GM23338 (cell line): Measurements from ENCODE around the gene AHI1.

Source experiments
- JUNB ChIP-seq: IDR thresholded peaks from one replicate; pipeline ENCODE4 v1.6.1; 2016; ENCODE audit warnings: antibody characterized with exemption; ENCODE audit not compliant: unreplicated experiment
- POLR2AphosphoS5 ChIP-seq: IDR thresholded peaks from 2 replicates; pipeline ENCODE4 v1.6.1; 2016; ENCODE audit warnings: antibody characterized with exemption, low read depth
- TF ChIP-seq, protein P1 (sequence below), 2 experiments: fragments of 200-600 bp in 1 of 2; sonication (generic) in 1 of 2; conservative IDR thresholded peaks; 2 replicates each; pipeline versions ENCODE4 v1.5.1 to v1.6.1; 2016 to 2017; ENCODE audit warnings: antibody characterized with exemption in 2 of 2, low read depth in 2 of 2, mild to moderate bottlenecking in 2 of 2, moderate library complexity in 1 of 2

DNA sequence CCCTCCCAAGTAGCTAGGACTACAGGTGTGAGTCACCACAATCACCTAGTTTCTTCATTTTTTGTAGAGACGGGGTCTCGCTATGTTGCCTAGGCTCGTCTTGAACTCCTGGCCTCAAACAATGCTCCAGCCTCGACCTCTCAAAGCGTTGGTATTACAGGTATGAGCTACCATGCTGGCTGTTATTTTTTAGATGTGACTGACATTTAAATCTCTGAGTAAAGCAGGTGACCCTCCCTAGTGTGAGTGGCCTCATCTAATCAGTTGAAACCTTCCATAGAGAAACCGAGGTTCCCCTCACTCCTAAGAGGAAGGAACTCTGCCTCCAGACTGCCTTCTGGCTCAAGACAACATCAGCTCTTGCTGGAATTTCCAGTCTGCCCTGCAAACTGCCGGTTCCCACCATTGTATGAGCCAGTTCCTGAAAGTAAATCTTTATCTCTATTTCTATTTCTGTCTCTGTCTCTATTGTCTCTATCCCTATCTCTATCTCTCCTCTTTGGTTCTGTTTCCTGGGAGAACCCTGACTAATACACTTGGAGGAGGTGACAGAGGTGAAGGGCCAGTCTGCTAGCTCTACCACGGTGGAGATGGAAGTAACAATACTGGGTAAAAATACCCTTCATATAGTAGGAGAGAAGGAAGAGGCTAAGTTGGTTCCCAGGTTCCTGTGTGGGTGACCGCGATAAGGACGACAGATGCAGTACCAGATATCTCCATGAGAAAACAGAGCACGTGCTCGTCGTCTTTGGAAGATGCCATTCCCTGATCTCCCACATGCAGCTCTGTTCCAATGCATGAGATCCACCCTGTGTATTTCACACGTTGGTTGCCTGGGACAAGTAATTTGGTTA is 235.4 kb downstream of the AHI1 start:
- TF ChIP-seq JUNB (no peak), POLR2AphosphoS5 (no peak)
- TF ChIP-seq, protein P1, sequence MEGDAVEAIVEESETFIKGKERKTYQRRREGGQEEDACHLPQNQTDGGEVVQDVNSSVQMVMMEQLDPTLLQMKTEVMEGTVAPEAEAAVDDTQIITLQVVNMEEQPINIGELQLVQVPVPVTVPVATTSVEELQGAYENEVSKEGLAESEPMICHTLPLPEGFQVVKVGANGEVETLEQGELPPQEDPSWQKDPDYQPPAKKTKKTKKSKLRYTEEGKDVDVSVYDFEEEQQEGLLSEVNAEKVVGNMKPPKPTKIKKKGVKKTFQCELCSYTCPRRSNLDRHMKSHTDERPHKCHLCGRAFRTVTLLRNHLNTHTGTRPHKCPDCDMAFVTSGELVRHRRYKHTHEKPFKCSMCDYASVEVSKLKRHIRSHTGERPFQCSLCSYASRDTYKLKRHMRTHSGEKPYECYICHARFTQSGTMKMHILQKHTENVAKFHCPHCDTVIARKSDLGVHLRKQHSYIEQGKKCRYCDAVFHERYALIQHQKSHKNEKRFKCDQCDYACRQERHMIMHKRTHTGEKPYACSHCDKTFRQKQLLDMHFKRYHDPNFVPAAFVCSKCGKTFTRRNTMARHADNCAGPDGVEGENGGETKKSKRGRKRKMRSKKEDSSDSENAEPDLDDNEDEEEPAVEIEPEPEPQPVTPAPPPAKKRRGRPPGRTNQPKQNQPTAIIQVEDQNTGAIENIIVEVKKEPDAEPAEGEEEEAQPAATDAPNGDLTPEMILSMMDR (conservative IDR thresholded peaks at IDR 0.05; ENCODE audit: low read depth in 2 of 2), result no peak
